GM12864 (cell line): ENCODE data around the gene ZBTB48.

ENCODE experiments used
- DNase-seq: peaks from one replicate; pipeline ENCODE4 v3.0.0-alpha.2; 2011; ENCODE audit warnings: low read depth
- H3K4me3 ChIP-seq: 2 replicates; pipeline ENCODE4 v1.5.1; 2011; ENCODE audit warnings: mild to moderate bottlenecking, low read depth, low read length, control low read depth
- TF ChIP-seq, protein P1 (sequence below): IDR thresholded peaks from 2 replicates; pipeline ENCODE4 v1.5.1; 2011; ENCODE audit warnings: low read depth, mild to moderate bottlenecking, moderate library complexity, low read length, control low read depth, inconsistent platforms; ENCODE audit errors: missing control alignments

The ZBTB48 gene

DNA sequence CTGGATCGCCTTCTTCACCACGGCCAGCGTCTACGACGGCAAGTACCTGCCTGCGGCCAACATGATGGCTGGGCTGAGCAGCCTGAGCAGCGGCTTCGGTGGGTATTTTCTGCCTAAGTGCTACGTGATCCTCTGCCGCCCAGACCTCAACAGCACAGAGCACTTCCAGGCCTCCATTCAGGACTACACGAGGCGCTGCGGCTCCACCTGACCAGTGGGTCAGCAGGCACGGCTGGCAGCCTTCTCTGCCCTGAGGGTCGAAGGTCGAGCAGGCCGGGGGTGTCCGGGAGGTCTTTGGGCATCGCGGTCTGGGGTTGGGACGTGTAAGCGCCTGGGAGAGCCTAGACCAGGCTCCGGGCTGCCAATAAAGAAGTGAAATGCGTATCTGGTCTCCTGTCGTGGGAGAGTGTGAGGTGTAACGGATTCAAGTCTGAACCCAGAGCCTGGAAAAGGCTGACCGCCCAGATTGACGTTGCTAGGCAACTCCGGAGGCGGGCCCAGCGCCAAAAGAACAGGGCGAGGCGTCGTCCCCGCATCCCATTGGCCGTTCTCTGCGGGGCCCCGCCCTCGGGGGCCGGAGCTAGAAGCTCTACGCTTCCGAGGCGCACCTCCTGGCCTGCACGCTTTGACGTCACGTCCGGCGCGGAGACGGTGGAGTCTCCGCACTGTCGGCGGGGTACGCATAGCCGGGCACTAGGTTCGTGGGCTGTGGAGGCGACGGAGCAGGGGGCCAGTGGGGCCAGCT lies at the start of gene ZBTB48:
Gene ZBTB48, plus strand, starts transcription at position 621 of the 745 bp plus-strand sequence. CDS start 616 bp downstream, outside the sequence.
- H3K4me3 ChIP-seq = peak within 1 kb of the TSS; percentile 77
- TF ChIP-seq, protein P1, sequence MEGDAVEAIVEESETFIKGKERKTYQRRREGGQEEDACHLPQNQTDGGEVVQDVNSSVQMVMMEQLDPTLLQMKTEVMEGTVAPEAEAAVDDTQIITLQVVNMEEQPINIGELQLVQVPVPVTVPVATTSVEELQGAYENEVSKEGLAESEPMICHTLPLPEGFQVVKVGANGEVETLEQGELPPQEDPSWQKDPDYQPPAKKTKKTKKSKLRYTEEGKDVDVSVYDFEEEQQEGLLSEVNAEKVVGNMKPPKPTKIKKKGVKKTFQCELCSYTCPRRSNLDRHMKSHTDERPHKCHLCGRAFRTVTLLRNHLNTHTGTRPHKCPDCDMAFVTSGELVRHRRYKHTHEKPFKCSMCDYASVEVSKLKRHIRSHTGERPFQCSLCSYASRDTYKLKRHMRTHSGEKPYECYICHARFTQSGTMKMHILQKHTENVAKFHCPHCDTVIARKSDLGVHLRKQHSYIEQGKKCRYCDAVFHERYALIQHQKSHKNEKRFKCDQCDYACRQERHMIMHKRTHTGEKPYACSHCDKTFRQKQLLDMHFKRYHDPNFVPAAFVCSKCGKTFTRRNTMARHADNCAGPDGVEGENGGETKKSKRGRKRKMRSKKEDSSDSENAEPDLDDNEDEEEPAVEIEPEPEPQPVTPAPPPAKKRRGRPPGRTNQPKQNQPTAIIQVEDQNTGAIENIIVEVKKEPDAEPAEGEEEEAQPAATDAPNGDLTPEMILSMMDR = no peak
- DNase-seq = peak; percentile 83

DNA sequence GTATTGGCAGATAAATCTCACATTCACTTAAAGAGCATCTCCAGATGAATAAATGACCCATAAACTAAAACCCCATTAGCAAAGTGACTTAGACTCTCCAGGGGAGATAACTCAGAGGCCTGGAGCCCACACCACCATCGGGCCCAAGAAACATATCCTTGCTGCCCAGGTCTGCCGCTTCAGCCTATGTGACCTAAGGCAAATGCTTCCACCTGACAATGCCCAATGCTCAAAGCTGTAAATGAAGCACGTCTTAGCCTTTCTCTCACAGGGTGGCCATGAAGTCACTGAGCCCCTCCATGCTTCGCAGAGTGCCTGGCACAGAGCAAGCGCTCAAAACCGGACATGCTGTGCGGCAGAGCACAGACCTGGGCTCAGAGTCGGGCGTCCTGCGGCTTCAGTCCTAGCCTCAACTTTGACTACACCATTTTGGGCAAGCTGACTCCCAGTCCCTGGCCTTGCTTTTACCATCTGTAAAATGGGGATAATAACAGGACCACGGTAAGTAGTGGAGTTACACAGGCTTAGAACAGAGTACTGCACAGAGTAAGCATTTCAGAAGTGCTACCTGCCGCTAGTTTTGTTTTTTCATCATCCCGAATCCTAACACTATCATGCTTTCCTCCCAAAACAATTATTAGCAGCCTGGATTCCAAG lies 49.2 kb upstream of the ZBTB48 start:
- TF ChIP-seq, protein P1 = no peak
- DNase-seq = no peak
- H3K4me3 ChIP-seq = no peak overlapping the region

DNA sequence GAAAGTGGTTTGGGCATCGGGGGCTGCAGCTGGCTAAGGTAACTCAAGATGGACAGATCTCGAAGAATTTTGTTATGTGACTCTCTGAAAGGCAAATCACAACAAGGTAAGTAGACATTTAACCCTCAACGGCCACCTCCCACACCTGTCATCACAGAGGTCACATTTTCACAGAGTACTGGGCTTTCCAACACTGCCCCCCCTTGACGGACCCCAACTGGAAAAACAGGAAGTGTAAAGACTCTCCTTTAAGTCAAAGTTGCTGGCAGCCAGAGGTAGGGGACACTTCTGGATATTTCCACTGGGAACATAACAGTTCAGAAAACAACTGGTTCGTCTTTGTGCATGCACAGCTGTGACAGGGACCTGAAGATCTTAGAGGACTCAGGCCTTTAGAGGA lies 47.8 kb upstream of the ZBTB48 start:
- no peak for DNase-seq
- H3K4me3 ChIP-seq = no peak overlapping the region
- TF ChIP-seq, protein P1 = no peak

DNA sequence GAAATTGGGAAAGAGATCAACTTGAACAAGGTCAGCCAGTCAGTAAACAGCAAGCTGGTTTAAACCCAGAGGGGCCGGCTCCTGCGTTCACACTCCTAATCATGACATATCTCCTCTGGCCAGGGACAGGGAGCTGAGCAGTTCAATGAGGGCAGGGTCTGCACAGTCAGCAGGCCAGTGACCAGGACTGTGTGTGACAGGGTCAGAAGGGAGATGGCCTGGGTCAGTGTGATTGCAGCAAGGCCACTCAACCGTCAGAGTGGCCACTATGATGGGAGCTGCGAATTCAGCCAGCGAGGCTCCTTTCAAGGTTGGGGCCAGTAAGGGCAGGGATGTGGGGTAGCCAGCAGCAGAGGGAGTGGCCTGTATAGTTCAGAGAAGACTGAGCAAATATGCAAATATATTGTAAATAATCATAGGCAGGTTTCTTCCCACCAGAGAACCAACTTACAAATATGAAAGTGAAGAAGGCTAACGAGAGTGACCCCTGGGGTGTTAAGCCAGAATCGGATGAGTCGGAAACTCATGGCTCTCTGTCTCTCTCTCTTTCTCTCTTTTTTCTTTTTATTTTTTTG lies 45.5 kb upstream of the ZBTB48 start:
- TF ChIP-seq, protein P1 = no peak

DNA sequence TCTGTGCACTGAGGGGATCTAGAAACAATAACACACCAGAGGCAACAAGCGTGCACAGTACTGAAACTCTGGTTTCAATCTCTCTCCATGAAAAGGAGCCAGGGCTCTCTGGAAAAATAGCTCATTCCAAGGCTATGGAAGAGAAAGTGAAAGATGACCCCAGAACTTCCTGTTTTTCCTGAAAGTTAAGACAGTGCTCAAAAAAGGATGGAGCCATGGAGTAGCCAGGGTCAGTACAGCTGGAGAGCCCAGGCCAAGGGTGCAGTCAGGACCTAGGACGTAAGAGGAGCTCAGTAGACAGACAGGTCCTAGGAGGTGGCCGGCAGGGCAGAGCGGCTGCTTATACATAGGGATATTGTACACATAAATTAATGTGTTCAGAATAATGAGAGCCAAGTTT lies 44.6 kb upstream of the ZBTB48 start:
- TF ChIP-seq, protein P1 = no peak
- no peak for DNase-seq

More for the DNA sequence above, 45.5 kb upstream of the ZBTB48 start:
- no peak for DNase-seq
- H3K4me3 ChIP-seq = no peak overlapping the region

DNA sequence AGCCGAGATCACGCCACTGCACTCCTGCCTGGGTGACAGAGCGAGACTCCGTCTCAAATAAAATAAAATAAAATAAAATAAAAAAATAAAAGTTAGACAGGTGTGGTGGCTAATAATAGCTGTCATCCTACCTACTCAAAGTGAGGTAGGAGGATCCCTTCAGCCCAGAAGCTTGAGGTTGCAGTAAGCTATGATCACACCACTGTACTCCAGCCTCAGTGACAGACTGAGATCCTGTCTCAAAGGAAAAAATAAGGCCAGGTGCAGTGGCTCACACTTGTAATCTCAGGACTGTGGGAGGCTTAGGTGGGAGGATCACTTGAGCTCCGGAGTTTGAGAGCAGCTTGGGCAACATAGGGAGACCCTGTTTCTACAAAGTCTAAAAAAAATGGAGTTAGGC lies 43.5 kb upstream of the ZBTB48 start:
- H3K4me3 ChIP-seq = no peak overlapping the region
- no peak for DNase-seq
- TF ChIP-seq, protein P1 = no peak

More for the DNA sequence above, 44.6 kb upstream of the ZBTB48 start:
- no peak overlapping the region for H3K4me3 ChIP-seq

DNA sequence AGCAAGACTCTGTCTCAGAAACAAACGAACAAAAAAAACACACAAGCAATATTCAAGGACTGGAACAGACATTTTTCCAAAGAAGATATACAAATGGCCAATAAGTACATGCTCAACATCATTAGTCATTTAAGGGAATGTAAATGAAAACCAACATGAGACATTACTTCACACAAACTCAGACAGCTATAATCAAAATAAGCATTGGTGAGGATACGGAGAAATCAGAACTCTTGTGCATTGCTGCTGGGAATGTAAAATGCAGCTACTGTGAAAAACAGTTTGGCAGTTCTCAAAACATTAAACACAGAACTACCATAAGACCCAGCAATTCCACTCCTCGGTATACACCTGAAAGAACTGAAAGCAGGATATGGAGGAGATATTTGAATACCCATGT lies 40.8 kb upstream of the ZBTB48 start:
- no peak overlapping the region for H3K4me3 ChIP-seq
- no peak for DNase-seq
- TF ChIP-seq, protein P1 = no peak
